LNCAP (cell line): ENCODE data around the gene SBF2.

ENCODE experiments used
- CTCF ChIP-seq: fragments of 450-650 bp; IDR thresholded peaks from 2 replicates; pipeline ENCODE4 v1.5.1; 2017; ENCODE audit warnings: mild to moderate bottlenecking

The SBF2 gene

GRCh38 chr11:9827708-9828107, 466.3 kb downstream of the SBF2 start:
- TF ChIP-seq CTCF, result no peak

- no peak for TF ChIP-seq CTCF
Measured at GRCh38 chr11:9826390-9826789, 467.6 kb downstream of the SBF2 start.

- no peak for TF ChIP-seq CTCF
Measured at GRCh38 chr11:9825895-9826294, 468.1 kb downstream of the SBF2 start.

GRCh38 chr11:9825315-9825714, 468.7 kb downstream of the SBF2 start:
- no peak for TF ChIP-seq CTCF

- TF ChIP-seq CTCF, result no peak
Measured at GRCh38 chr11:9823887-9824385, 470.1 kb downstream of the SBF2 start.

- no peak for TF ChIP-seq CTCF
Measured at GRCh38 chr11:9823439-9823838, 470.6 kb downstream of the SBF2 start.

- TF ChIP-seq CTCF, result no peak
Measured at GRCh38 chr11:9821008-9821752, 472.8 kb downstream of the SBF2 start.
